WERI-Rb-1 (cell line): ENCODE data around the gene TREX2.

Experiments used
- DNase-seq: peaks from one replicate; pipeline ENCODE4 v3.0.0-alpha.2; 2020
- H3K27ac ChIP-seq: fragments of 250-450 bp; sonication (Bioruptor Pico); 2 replicates; pipeline ENCODE4 v1.5.1; 2020; ENCODE audit warnings: mild to moderate bottlenecking, moderate library complexity
- H3K27me3 ChIP-seq: fragments of 250-450 bp; sonication (Bioruptor Pico); 2 replicates; pipeline ENCODE4 v1.5.1; 2021; ENCODE audit warnings: mild to moderate bottlenecking, low read depth, moderate library complexity; ENCODE audit not compliant: insufficient read depth, severe bottlenecking
- H3K36me3 ChIP-seq: fragments of 250-450 bp; sonication (Bioruptor Pico); 2 replicates; pipeline ENCODE4 v1.5.1; 2020; ENCODE audit warnings: mild to moderate bottlenecking, moderate library complexity
- H3K4me3 ChIP-seq: 2 replicates; pipeline ENCODE4 v1.5.1; 2011; ENCODE audit warnings: low read depth, mild to moderate bottlenecking, control low read depth, low read length
- H3K9me3 ChIP-seq: fragments of 250-450 bp; sonication (Bioruptor Pico); 2 replicates; pipeline ENCODE4 v1.5.1; 2021; ENCODE audit warnings: mild to moderate bottlenecking, moderate library complexity; ENCODE audit not compliant: severe bottlenecking
- TF ChIP-seq, protein P1 (sequence below): IDR thresholded peaks from 2 replicates; pipeline ENCODE4 v1.5.1; 2011; ENCODE audit warnings: low read depth, mild to moderate bottlenecking, control low read depth, inconsistent platforms, low read length

Gene TREX2

GRCh38 chrX:153433161-153433680 lies 12.6 kb downstream of the TREX2 start:
- no peak overlapping the region for H3K27ac ChIP-seq
- DNase-seq: no peak
- H3K9me3 ChIP-seq: peaks cover 13% of the 10 kb centered on the region
- TF ChIP-seq, protein P1, sequence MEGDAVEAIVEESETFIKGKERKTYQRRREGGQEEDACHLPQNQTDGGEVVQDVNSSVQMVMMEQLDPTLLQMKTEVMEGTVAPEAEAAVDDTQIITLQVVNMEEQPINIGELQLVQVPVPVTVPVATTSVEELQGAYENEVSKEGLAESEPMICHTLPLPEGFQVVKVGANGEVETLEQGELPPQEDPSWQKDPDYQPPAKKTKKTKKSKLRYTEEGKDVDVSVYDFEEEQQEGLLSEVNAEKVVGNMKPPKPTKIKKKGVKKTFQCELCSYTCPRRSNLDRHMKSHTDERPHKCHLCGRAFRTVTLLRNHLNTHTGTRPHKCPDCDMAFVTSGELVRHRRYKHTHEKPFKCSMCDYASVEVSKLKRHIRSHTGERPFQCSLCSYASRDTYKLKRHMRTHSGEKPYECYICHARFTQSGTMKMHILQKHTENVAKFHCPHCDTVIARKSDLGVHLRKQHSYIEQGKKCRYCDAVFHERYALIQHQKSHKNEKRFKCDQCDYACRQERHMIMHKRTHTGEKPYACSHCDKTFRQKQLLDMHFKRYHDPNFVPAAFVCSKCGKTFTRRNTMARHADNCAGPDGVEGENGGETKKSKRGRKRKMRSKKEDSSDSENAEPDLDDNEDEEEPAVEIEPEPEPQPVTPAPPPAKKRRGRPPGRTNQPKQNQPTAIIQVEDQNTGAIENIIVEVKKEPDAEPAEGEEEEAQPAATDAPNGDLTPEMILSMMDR: no peak
- H3K27me3 ChIP-seq: peaks cover 53% of the 10 kb centered on the region
- no peaks in the 10 kb centered on the region for H3K36me3 ChIP-seq
- H3K4me3 ChIP-seq: no peak overlapping the region

- no peak for DNase-seq
- Histone ChIP-seq H3K9me3 (peaks cover 13% of the 10 kb centered on the region), H3K4me3 (no peak overlapping the region)
Measured at GRCh38 chrX:153430796-153431195, 15.1 kb downstream of the TREX2 start.

DNA sequence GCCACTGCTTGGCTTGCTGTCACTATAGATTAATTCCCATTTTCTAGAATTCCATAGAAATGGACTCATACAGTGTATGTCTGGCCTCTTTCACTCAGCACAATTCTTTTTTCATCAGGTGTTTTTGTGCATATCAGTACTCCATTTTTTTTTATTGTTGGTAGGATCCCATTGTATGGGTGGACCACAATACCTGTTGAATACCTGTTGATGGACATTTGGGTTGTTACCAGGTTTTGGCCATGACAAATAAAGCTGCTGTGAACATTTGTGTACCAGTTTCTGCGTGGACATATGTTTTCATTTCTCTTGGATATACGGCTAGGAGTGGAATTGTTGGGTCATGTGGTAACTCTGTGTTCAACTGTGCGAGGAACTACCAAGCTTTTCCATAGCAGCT lies 19.7 kb downstream of the TREX2 start:
- Histone ChIP-seq H3K36me3 (no peaks in the 10 kb centered on the region), H3K27ac (no peak overlapping the region), H3K9me3 (peaks cover 10% of the 10 kb centered on the region), H3K4me3 (no peak overlapping the region), H3K27me3 (peaks cover 36% of the 10 kb centered on the region)
- TF ChIP-seq, protein P1: no peak
- no peak for DNase-seq

More at GRCh38 chrX:153430796-153431195, 15.1 kb downstream of the TREX2 start:
- TF ChIP-seq, protein P1: no peak
- no peaks in the 10 kb centered on the region for H3K36me3 ChIP-seq
- no peak overlapping the region for H3K27ac ChIP-seq
- peaks cover 50% of the 10 kb centered on the region for H3K27me3 ChIP-seq

DNA sequence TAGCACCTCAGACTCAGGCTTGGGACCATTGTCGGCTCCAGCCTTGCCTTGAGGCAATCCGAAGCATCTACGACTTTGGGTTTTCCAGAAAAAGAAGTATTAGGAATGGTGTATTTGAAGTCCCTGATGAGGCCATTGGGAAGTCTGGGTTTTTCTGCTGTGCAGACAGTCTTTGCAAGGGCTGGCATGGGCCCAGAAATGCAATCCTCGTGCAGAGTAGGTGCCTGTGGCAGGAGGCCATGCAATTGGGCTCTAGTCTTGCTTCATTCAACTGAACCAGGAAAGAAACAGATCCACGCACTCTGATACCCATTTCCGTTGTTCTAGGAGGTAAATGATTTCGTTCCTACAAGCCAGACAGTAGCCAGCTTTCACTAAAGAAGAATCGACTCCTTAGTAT lies 22.2 kb downstream of the TREX2 start:
- no peaks in the 10 kb centered on the region for H3K36me3 ChIP-seq
- H3K27me3 ChIP-seq: peaks cover 32% of the 10 kb centered on the region
- TF ChIP-seq, protein P1: no peak
- H3K4me3 ChIP-seq: no peak overlapping the region
- H3K9me3 ChIP-seq: no peaks in the 10 kb centered on the region
- DNase-seq: no peak
- H3K27ac ChIP-seq: no peak overlapping the region

DNA sequence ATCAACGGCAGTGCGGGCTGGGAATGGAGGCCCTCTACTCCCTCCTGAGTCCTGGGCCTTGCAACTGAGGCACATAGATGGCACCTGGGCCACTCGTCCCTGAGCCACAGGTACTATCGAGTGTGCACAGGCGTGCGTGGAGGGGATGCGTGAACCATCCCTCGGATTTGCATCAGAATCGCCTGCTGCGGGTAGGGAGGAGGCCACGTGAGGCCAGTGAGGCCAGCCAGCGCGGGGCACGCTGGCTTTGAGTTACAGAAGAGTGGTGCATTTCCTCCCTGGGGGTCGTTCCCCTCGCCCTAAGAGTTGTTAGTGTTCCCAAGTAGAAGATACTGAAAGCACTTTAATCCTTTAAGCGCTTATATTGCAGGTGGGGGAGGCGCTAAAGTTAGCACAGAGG lies 24.0 kb downstream of the TREX2 start:
- no peak overlapping the region for H3K4me3 ChIP-seq
- H3K9me3 ChIP-seq: no peaks in the 10 kb centered on the region
- peaks cover 31% of the 10 kb centered on the region for H3K27me3 ChIP-seq
- DNase-seq: no peak
- H3K36me3 ChIP-seq: no peaks in the 10 kb centered on the region
- no peak overlapping the region for H3K27ac ChIP-seq
- TF ChIP-seq, protein P1: no peak
